DOHH2 (cell line): Measurements from ENCODE around the gene ATXN3L.

Experiments
- H3F3A ChIP-seq: fragments of 200-600 bp; sonication (generic), shearing (Covaris generic); 2 replicates; pipeline ENCODE4 v1.6.0; 2016; ENCODE audit warnings: antibody characterized with exemption, mild to moderate bottlenecking; ENCODE audit not compliant: control insufficient read depth, insufficient read depth
- H3K27ac ChIP-seq: fragments of 200-600 bp; sonication (generic); 2 replicates; pipeline ENCODE4 v1.5.1; 2014; ENCODE audit warnings: low read depth, mild to moderate bottlenecking, low read length, moderate library complexity
- H3K27me3 ChIP-seq: fragments of 200-600 bp; sonication (generic); 2 replicates; pipeline ENCODE4 v1.6.1; 2014; ENCODE audit warnings: mild to moderate bottlenecking, low read length, mixed read lengths; ENCODE audit not compliant: control insufficient read depth
- H3K36me3 ChIP-seq: fragments of 200-600 bp; sonication (generic); 2 replicates; pipeline ENCODE4 v1.6.1; 2014; ENCODE audit warnings: mild to moderate bottlenecking, low read length, moderate library complexity, mixed read lengths; ENCODE audit not compliant: control insufficient read depth
- H3K4me1 ChIP-seq: fragments of 200-600 bp; sonication (generic); 2 replicates; pipeline ENCODE4 v1.6.1; 2014; ENCODE audit warnings: mild to moderate bottlenecking, low read length, mixed read lengths; ENCODE audit not compliant: control insufficient read depth
- H3K4me2 ChIP-seq: fragments of 200-600 bp; sonication (generic); 2 replicates; pipeline ENCODE4 v1.6.0; 2014; ENCODE audit warnings: mild to moderate bottlenecking, low read length, moderate library complexity
- H3K4me3 ChIP-seq: fragments of 200-600 bp; sonication (generic); 2 replicates; pipeline ENCODE4 v1.5.1; 2014; ENCODE audit warnings: mild to moderate bottlenecking, low read length, mixed read lengths
- H3K79me2 ChIP-seq: fragments of 200-600 bp; sonication (generic); 2 replicates; pipeline ENCODE4 v1.6.1; 2014; ENCODE audit warnings: mild to moderate bottlenecking, low read length, mixed read lengths; ENCODE audit not compliant: control insufficient read depth
- H3K9me2 ChIP-seq: fragments of 200-600 bp; sonication (generic); replicated peaks from 2 replicates; pipeline ENCODE4 v1.6.1; 2014; ENCODE audit warnings: mild to moderate bottlenecking, low read length, mixed read lengths; ENCODE audit not compliant: control insufficient read depth
- H3K9me3 ChIP-seq: fragments of 200-600 bp; sonication (generic); 2 replicates; pipeline ENCODE4 v1.6.1; 2014; ENCODE audit warnings: antibody characterized with exemption, low read length, mixed read lengths; ENCODE audit not compliant: control insufficient read depth, insufficient read depth
- H4K20me1 ChIP-seq: fragments of 200-600 bp; sonication (generic); 2 replicates; pipeline ENCODE4 v1.6.0; 2014; ENCODE audit warnings: low read depth, mild to moderate bottlenecking, antibody characterized with exemption, low read length, moderate library complexity; ENCODE audit not compliant: control insufficient read depth, insufficient read depth
- CTCF ChIP-seq: fragments of 200-600 bp; sonication (generic); IDR thresholded peaks from one replicate; pipeline ENCODE4 v1.5.1; 2014; ENCODE audit warnings: antibody characterized with exemption, mild to moderate bottlenecking, low read depth, low read length; ENCODE audit not compliant: poor library complexity, severe bottlenecking
- EZH2phosphoT487 ChIP-seq: fragments of 200-600 bp; sonication (generic); IDR thresholded peaks from 2 replicates; pipeline ENCODE4 v1.6.1; 2017; ENCODE audit warnings: borderline replicate concordance, mild to moderate bottlenecking, antibody characterized with exemption, low read length, moderate library complexity, mixed read lengths

The ATXN3L gene

GRCh38 chrX:13334491-13334890 is 14.6 kb upstream of the ATXN3L start:
- no peaks in the 10 kb centered on the region for H3K9me3 ChIP-seq
- H3K79me2 ChIP-seq: no peaks in the 10 kb centered on the region
- H3K4me1 ChIP-seq: no peaks in the 10 kb centered on the region
- H3K9me2 ChIP-seq: no peaks in the 10 kb centered on the region
- H3K4me3 ChIP-seq: no peak overlapping the region
- H3K36me3 ChIP-seq: no peaks in the 10 kb centered on the region
- H3K27me3 ChIP-seq: no peaks in the 10 kb centered on the region
- no peaks in the 10 kb centered on the region for H4K20me1 ChIP-seq
- no peak for TF ChIP-seq CTCF
- no peak overlapping the region for H3K4me2 ChIP-seq
- H3K27ac ChIP-seq: no peak overlapping the region
- no peaks in the 10 kb centered on the region for H3F3A ChIP-seq

GRCh38 chrX:13330446-13330845 is 10.6 kb upstream of the ATXN3L start:
- no peaks in the 10 kb centered on the region for H3K9me2 ChIP-seq
- TF ChIP-seq CTCF (no peak), EZH2phosphoT487 (no peak)
- no peaks in the 10 kb centered on the region for H4K20me1 ChIP-seq
- no peaks in the 10 kb centered on the region for H3K27me3 ChIP-seq
- no peak overlapping the region for H3K4me3 ChIP-seq
- no peak overlapping the region for H3K27ac ChIP-seq
- H3K4me2 ChIP-seq: no peak overlapping the region
- no peaks in the 10 kb centered on the region for H3K36me3 ChIP-seq
- H3F3A ChIP-seq: no peaks in the 10 kb centered on the region
- no peaks in the 10 kb centered on the region for H3K79me2 ChIP-seq
- H3K4me1 ChIP-seq: no peaks in the 10 kb centered on the region
- H3K9me3 ChIP-seq: no peaks in the 10 kb centered on the region

DNA sequence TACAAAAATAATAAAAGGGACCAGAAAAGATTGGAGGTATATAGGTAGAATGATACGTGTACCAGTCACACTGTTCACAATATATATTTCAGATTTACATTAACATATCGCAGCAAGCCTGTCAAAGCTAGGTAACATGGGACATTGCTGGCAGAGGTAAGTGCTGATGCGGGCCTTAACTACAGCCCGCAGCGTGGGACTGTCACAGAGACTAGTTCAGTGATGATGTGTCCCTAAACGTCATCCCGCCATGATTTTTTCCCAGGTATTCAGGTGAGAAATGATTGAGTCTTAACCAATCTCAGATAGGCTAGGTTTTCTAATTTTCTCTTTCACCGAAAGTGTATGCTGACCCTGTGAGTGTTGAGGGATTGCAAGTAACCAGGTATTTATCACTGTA is 7.8 kb upstream of the ATXN3L start:
- H3K27ac ChIP-seq: no peak overlapping the region
- TF ChIP-seq EZH2phosphoT487: no peak
- no peak for TF ChIP-seq CTCF
- no peaks in the 10 kb centered on the region for H3K27me3 ChIP-seq

DNA sequence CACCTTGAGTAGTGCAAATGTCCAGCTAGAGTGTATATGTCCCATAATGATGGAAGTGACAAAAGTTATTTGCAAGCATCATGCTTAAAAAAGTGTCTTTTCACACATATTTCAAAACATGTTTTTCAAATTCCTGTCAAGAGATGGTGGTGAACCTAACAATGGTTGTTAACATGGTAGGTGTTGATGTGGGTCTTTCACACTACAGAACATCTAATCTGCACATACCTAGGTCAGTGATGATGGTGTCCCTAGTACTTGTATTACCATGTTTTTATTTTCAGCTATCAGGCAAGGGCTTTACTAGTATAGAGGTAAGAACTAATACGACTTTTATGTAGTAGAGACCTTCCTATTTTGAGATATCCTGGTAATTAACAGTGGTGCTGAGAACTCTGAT is 3.4 kb upstream of the ATXN3L start:
- H3K27me3 ChIP-seq: no peaks in the 10 kb centered on the region
- no peaks in the 10 kb centered on the region for H3K4me1 ChIP-seq
- no peaks in the 10 kb centered on the region for H4K20me1 ChIP-seq
- no peaks in the 10 kb centered on the region for H3K9me3 ChIP-seq
- no peak for TF ChIP-seq CTCF
- TF ChIP-seq EZH2phosphoT487: no peak
- H3K36me3 ChIP-seq: no peaks in the 10 kb centered on the region
- H3K79me2 ChIP-seq: no peaks in the 10 kb centered on the region
- no peaks in the 10 kb centered on the region for H3F3A ChIP-seq
- H3K27ac ChIP-seq: no peak overlapping the region
- no peak overlapping the region for H3K4me2 ChIP-seq
- H3K9me2 ChIP-seq: no peaks in the 10 kb centered on the region
- H3K4me3 ChIP-seq: no peak overlapping the region

More for the DNA sequence above, 7.8 kb upstream of the ATXN3L start:
- Histone ChIP-seq H3K4me2 (no peak overlapping the region), H3K79me2 (no peaks in the 10 kb centered on the region), H3K9me3 (no peaks in the 10 kb centered on the region), H4K20me1 (no peaks in the 10 kb centered on the region), H3K4me3 (no peak overlapping the region), H3K4me1 (no peaks in the 10 kb centered on the region), H3F3A (no peaks in the 10 kb centered on the region), H3K36me3 (no peaks in the 10 kb centered on the region), H3K9me2 (no peaks in the 10 kb centered on the region)
